HK-2 (cell line): ENCODE results near the gene CCDC32.
"Not testable (repeated sequence)": the region's sequence is repeated elsewhere in the genome, so short reads cannot be mapped to it uniquely, and the experiment has no call there.

Experiments
- DNase-seq: peaks from one replicate; pipeline ENCODE4 v3.0.0-alpha.2; 2018; ENCODE audit not compliant: unreplicated experiment

The CCDC32 gene, protein sequence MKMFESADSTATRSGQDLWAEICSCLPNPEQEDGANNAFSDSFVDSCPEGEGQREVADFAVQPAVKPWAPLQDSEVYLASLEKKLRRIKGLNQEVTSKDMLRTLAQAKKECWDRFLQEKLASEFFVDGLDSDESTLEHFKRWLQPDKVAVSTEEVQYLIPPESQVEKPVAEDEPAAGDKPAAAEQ

DNA sequence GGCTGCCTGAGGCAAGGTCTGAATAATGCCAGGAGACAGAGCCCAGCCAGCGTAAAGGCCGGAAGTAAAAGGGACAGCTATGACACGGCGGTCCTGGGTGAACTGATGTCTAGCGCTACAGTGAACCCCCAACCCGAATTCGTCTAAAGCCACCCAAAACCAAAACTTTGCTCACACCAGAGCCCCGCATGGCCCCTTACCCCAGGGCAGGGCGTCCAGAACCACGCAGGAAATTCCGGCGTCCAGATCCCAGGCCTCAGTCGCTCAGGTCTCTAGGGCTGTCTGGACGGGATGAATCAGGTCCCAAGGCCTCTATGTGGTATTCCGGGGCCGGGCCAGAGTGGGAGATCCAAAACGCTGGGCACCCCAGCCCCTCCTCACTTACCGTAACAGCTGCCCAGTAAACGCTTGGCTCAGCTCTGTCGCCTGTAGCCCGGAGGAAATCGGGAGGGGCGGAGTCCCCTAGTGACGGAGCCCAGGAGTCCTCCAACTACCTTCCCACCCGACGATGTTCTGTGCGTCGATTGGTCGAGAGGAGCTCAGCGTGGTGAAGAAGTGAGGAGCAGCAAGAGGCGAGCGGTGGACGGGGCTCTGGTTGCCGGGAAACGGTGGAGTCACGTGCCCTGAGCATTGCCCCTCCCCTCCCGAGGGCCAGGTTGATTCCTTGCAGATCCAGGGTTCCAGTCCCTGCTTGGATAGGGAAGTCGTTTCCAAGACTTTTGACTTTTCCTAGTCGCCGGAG lies at the start of gene CCDC32:
Gene CCDC32, minus strand, starts transcription at position 452 of the 742 bp plus-strand sequence. CDS start 2,027 bp downstream, outside the sequence.
- peak; percentile 92 for DNase-seq

DNA sequence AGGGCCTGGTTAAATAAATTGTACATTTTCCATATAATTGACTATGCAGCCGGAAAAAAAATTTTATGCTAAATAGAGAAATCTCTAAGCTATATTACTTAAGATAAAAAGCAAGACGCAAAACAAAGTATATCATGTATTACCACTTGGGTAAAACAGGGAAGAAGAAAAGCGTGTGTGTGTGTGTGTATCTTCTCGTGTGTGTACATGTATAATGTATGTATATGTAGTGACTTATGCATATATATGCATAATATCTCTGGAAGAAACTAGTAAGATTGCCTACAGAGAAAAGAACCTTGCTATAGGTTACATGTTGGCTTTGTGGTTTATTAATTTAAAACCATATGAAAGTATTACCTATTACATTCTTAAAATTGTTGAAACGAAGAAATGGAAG lies 48.2 kb upstream of the CCDC32 start:
- DNase-seq, result no peak

DNA sequence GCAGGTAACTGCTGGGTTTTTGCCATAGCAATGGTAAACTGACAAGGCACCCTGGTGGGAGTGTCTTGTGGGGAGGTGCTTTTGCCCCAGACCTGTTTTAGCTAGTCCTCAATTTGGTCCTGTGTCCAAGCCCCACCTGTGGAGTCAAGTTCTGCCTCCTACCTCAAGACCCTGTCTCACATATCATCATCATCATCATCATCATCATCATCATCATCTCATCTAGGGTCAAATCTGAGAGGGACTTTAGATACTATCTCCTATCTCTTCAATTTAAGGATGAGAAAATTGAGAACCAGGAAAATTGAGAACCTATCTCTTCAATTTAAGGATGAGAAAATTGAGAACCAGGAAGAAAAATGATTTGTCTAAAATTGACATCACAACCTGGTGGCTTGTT lies 39.1 kb upstream of the CCDC32 start:
- no peak for DNase-seq

DNA sequence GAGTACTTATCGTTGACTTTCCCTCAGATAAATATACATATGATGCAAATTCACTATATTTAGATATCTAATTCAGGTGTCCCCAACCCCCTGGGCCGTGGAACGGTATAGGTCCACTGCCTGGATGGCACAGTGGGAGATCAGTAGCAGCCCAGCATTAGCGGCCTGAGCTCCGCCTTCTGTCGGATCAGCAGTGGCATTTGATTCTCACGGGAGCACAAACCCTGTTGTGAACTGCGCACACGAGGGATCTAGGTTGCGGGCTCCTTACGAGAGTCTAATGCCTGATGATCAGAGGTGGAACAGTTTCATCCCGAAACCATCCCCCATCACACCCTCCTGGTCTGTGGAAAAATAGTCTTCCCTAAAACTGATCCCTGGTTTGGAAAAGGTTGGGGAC lies 36.1 kb upstream of the CCDC32 start:
- DNase-seq, result no peak

DNA sequence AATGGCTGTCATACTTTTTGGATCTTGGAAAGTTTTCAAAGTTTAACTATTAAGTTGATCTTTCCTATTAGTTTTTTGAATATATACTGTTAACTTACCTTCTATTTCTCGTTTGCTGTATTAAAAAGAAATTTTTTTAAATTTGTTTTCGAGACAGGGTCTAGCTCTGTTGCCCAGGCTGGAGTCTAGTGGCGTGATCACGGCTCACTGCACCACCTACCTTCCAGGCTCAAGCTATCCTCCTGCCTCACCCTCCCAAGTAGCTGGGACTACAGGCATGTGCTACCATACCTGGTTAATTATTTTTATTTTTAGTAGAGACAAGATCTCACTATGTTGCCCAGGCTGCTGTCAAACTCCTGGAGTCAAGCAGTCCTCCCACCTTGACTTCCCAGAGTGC lies 33.8 kb upstream of the CCDC32 start:
- no peak for DNase-seq

DNA sequence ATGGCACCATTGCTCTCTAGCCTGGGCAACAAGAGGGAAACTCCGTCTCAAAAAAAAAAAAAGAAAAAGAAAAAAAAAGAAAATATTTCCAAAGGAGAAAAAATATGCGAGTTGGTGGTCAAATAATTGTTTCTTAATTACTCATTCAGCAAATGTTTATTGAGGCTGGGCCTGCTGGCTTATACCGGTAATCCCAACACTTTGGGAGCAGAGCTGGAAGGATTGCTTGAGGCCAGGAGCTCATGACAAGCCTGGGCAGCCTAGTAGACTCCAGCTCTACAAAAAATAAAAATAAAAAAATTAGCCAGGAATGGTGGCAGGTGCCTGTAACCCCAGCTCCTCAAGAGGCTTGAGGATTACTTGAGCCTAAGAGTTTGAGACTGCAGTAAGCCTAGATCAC lies 33.3 kb upstream of the CCDC32 start:
- no peak for DNase-seq

DNA sequence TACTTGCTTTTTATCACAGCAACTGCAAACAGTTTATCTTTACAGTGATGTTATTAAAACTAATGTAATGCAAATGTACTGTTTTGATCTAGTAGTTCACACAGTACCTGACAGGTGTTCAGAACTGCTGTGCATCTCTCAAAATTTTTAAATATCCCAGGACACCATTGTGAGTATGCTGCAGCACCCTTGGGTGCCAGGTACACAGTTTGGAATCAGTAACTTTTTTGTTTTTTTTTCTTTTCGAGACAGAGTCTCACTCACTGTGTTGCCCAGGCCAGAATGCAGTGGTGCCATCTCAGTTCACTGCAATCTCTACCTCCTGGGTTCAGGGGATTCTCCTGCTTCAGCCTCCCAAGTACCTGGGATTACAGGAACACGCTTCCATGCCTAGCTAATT lies 32.2 kb upstream of the CCDC32 start:
- DNase-seq, result no peak

DNA sequence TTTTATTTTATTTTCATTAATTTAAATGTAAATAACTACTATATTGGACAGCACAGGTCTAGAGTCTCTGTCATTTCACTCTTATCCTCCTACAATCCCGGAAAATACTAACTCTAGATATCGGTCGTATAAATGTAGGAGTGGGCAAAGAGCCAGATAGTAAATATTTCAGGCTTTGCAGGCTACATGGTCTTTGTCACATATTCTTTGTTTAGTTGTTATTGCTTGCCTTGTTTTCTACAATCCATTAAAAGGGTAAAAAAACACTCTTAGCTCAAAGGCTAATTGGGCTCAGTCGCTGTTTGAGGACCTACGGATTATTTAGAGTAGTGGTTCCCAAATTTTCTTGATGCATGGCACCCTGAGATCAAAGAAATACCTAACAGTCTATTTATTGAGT lies 30.9 kb upstream of the CCDC32 start:
- no peak for DNase-seq

DNA sequence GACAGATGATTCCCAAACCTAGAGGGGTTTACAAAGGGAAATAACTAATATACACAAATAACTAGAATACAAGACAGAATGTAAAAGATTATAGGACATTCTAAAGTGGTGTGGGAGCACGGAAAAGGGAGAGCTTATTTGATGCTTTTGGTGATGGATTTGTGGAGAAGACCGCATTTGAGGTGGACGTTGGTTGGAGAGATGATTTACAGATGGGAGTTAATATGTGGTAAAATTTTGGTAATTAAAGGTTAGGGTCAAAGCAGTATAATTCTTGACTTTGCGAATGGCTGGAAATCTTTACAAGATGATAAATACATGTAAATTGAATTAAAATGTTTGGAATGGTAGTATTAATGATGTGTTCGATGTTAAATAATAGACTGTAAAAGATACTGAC lies 30.4 kb upstream of the CCDC32 start:
- DNase-seq, result no peak

DNA sequence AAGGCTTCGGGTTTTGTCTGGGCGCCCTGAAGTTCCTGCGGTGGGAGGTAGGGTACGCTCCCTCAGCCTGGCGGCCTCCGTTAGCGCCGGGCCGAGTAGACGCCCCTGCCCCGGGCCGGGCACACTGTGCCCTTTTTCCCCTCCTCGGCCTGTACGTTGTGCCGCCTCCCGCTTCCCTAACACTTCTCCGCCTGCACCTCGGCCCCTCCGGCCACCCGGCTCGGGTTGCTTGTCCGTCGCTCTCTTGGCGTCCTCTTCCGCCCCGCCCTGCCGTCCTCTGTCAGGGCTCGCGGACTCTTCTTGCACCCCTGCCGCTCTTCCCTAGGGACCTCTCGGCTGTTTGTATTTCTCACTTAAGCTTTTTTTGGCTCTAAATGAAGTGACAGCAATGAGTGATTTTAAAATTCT lies 29.6 kb upstream of the CCDC32 start:
- peak; percentile 54 for DNase-seq

DNA sequence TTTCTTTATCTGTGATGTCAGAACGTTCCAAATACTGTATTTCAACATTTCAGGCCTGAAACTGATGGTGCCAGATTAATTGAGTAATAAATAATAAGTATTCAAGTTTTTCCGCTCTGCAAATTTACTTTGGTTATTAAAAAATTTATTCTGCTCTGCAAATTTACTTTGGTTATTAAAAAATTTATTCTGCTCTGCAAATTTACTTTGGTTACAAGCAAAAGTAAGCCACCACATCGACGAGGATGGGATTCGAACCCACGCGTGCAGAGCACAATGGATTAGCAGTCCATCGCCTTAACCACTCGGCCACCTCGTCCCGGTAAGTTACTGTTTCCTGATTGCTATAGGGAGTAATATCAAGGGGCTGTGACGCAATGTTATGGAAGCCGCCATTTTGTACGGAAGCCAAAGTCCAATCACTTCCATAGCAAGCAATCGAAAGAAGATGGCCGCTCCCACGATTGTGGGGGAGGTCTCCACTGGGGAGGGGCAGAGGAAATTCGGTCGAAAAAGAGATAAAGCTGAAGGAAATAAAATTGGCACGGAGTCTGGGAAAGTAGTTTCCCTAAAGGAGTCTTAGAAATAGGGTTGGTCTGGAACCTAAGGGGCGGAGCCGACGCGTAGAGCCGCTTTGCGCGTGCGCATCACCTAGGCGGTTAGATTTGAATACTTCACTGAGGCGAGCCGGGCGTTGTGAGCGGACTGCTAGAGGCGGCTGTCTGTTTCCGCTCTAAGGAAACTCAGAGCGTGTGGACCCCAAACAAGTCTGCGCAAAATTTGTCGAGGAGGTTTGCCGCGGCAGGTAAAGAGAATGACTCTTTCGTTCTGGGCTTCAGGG lies 29.0 kb upstream of the CCDC32 start, which contains the start of gene KNL1:
Gene KNL1, plus strand, starts transcription at position 662 of the 841 bp plus-strand sequence. CDS start 8,683 bp downstream, outside the sequence.
- peak; percentile 90 for DNase-seq

DNA sequence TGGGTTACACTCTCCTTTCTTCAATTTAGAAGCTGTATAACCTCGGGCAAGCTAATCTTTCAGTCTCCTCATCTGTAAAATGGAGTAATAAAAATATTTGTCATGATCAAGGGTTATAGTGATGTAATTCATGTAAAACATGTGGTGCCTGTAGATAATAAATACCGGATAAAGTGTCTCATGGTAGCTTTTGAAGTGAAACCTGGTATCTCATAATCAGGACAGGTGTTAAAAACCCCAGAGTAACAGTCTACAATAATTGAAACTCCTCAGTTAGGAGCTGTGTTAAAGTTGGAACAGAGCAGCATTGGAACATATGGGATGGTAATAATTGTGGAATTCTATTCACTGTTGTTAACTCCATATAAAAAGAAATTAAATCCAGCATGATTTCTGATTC lies 28.3 kb upstream of the CCDC32 start:
- no peak for DNase-seq

DNA sequence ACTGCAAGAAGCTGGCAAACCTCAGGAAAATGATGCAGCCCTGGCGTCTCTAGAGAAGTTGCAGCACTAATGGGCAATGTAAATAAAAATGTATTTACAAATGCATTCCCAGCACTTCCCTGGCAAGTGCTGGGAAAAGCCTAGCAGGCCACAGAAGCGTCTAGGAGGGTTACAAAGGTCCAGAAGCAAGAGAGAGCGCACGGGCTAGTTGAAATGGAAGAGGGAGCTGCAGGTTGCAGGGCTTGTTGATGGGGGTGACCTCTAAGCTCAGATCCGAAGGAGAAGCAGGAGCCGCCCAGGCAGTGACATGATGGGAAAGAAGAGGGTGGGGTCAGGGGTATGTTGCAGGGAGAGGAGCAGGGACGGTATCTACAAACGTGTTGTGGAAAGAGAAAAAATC lies 26.5 kb upstream of the CCDC32 start:
- no peak for DNase-seq

DNA sequence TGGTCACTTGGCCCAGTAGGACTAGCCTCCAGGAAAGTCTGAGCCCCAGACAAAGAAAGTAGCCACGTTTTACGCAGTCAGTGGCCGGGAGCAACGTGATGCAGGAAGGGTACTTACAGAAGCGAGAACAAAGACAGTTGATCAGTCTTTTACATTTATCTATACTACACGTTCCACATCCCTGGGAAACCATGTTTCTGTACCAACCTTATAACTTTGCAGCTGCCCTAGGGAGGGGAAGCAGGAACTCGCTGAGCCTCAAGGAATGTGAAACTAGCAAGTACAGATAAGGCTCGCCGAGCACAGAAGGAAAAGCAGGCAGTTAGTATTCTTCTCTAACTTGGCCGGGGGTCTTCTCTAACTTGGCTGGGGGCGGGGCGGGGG lies 25.8 kb upstream of the CCDC32 start:
- DNase-seq, result no peak

DNA sequence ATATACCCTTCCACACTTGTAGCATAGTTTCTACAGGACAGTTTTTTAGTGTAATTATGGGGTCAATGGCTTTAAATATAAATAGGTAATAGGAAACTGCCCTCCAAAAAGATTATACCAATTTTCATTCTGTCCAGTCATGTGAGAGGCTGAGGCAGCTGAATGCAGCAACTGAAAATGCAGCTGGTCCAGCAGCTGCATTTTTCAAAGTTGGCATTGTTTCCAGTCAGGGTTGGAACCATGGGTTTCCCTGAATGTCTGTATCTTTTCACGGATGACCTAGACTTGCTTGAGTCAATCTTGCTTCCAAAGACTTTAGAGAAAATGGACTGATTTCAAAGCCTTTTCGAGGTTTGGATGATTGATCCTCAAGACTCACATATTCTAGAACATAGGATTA lies 19.3 kb upstream of the CCDC32 start:
- no peak for DNase-seq

DNA sequence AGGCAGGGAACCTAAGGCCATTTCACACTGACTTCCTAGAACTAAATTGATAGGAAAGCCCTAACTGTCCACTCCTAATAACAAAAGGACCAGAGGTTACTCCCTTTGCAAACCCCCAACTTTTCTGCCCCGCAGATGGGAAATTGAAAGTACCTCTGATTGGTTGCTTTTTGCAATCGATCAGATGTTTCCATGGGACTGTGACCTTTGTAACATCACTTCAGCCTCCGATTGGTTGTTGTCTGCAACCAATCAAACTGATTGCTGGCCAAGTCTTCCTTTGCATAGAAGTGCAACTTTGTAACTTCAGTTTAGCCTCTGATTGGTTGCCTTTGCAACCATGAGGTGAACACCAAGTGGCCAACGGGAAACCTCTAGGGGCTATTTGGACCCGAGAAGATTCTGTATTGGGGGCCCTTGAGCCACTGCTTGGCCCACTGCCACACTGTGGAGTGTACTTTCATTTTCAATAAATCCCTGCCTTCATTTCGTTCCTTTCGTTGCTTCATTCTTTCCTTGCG lies 17.9 kb upstream of the CCDC32 start:
- no peak for DNase-seq

DNA sequence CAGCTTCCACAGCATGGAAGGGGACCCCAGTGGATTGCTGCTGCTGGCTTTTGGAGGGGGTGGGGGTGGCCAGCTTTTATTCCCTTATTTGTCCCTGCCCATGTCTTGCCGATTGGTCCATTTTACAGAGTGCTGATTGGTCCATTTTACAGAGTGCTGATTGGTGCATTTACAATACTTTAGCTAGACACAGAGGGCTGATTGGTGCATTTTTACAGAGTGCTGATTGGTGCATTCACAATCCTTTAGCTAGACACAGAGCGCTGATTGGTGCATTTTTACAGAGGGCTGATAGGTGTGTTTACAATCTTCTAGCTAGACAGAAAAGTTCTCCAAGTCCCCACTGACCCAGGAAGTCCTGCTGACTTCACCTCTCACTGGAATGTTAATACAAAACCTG lies 17.0 kb upstream of the CCDC32 start:
- DNase-seq, result not testable (repeated sequence)

DNA sequence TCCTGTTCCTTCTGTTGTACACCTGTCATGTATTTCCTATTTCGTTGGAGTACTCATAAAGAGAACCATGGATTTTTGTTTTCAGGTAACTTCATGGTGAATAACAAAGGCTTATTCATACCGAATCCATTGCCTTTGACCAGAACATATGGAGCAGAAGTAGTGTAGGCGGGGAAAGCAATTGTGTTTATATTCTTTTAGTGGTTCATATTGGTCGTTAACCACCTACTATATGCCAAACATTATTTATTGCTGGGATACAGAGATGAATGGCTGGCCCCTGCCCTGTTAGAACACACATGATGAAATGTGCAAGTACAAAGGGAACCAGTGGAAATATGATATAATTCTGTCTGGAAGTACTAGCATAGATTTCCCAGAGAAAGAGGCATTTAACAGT lies 14.1 kb upstream of the CCDC32 start:
- no peak for DNase-seq

DNA sequence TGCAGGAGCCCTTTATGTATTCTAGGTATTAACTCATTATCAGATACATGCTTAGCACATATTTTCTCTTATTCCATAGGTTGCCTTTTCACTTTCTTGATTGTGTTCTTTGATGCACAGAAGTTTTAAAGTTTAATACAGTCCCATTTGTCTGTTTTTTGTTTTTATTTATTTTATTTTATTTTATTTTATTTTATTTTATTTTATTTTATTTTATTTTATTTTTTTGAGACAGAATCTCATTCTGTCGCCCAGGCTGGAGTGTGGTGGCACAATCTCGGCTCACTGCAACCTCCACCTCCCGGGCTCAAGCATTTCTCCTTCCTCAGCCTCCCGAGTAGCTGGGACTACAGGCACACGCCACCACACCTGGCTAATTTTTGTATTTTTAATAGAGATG lies 12.1 kb upstream of the CCDC32 start:
- DNase-seq, result not testable (repeated sequence)

DNA sequence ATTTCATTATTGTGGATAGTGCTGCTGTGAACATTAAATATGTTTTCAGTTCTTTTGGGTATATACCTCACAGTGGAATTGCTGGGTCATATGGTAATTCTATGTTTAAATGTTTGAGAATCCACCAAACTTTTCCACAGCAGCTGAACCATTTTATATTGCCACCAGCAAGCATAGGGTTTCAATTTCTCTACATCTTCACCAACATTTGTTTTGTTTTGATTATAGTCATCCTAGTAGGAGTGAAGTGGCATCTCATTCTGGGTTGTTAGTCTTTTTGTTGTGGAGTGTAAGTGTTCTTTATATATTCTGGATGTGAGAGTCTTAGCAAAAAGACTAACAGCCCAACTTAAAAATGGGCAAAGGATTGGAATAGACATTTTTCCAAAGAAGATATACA lies 10.3 kb upstream of the CCDC32 start:
- no peak for DNase-seq

DNA sequence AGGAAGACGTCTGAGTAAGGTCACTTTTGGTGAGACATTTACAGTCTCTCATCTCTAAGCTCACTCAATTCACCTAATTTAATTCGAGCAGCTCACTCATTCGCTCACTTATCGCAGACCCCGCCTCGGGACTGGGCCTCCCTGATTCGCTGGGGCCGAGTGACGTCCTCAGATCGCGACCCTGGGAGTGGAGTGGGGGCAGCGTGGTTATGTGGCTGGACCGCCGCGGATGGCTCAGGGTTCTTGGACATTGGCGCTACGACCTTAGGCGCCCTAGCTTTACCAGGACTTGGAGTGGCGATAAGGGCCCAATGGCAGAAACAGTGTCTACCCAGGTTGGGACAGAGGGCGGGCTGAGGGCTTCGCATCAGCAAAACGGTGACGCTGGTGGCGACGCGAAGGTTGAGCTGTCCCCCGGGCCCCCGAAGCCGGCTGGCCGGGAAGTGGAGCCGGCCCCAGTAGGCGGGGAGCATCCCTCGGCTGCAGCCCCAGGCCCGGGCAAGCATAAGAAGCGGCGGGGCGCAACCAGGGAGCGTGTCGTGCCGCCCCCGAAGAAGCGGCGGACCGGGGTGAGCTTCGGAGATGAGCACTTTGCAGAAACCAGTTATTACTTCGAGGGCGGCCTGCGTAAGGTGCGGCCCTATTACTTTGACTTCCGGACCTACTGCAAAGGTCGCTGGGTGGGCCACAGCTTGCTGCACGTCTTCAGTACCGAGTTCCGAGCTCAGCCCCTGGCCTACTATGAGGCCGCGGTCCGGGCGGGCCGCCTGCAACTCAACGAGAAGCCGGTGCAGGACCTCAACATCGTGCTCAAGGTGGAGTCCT lies 4.5 kb upstream of the CCDC32 start, which contains the start of gene RPUSD2:
Gene RPUSD2, plus strand, starts transcription at position 171 of the 825 bp plus-strand sequence. Its CDS starts 39 bp downstream, at position 210.
- DNase-seq, result peak; percentile 84
